ENCODE measurements around the gene ANKUB1. TPM values are rescaled to one million over a fixed set of nuclear protein-coding genes. Genes with fewer than 3 reads are reported as not detected.

ANKUB1 gene
- polyA plus RNA-seq, 1 donor from 2014 or later, result not detected

GRCh38 chr3:149752051-149752787, 40.1 kb downstream of the ANKUB1 start, which contains the start of gene COMMD2:
Gene COMMD2, minus strand, starts transcription at chr3:149752489. Its CDS starts 45 bp downstream, at chr3:149752444.
- peak within 1 kb of the TSS; percentile 84 for H3K4me3 ChIP-seq (ENCODE audit: low read length)
- peak within 1 kb of the TSS; percentile 86 for H3K4me2 ChIP-seq (ENCODE audit: low read length)
- H3K9ac ChIP-seq (ENCODE audit: low read length), result peak within 1 kb of the TSS; percentile 78
- TF ChIP-seq TAF1 (IDR thresholded peaks at IDR 0.05; ENCODE audit: low read depth) (no peak), POLR2AphosphoS5 (IDR thresholded peaks at IDR 0.05) (peak; percentile 81), EZH2 (IDR thresholded peaks at IDR 0.05; ENCODE audit: borderline replicate concordance, insufficient read depth, low read length, poor library complexity, severe bottlenecking) (no peak), MXI1 (conservative IDR thresholded peaks at IDR 0.05; ENCODE audit: poor library complexity, severe bottlenecking) (peak; percentile 76), EP300 (conservative IDR thresholded peaks at IDR 0.05; ENCODE audit: poor library complexity, severe bottlenecking) (peak; percentile 18), REST (IDR thresholded peaks at IDR 0.05; ENCODE audit: borderline replicate concordance) (no peak), RAD21 (conservative IDR thresholded peaks at IDR 0.05) (peak; percentile 57), CTCF (IDR thresholded peaks at IDR 0.05; ENCODE audit: poor library complexity, severe bottlenecking) (peak; percentile 82), SMC3 (conservative IDR thresholded peaks at IDR 0.05; ENCODE audit: poor library complexity) (peak; percentile 72)
- H3K9me2 ChIP-seq (ENCODE audit: insufficient read depth, low read length), result no peaks in the 10 kb centered on the region
- H4K20me1 ChIP-seq (ENCODE audit: insufficient read depth), result no peaks in the 10 kb centered on the region
- no peaks in the 10 kb centered on the region for H3F3A ChIP-seq (ENCODE audit: insufficient read depth, low read length, poor library complexity, severe bottlenecking)
- H3K27ac ChIP-seq (ENCODE audit: low read length), result peak within 1 kb of the TSS; percentile 54
- peaks cover 12% of the 10 kb centered on the region for H3K79me2 ChIP-seq (replicated peaks; ENCODE audit: insufficient read depth, low read length)
- H3K9me3 ChIP-seq (ENCODE audit: low read length), result no peaks in the 10 kb centered on the region
- H3K36me3 ChIP-seq (ENCODE audit: insufficient read depth, low read length), result peaks cover 8% of the 10 kb centered on the region
- H2AFZ ChIP-seq (ENCODE audit: low read depth, low read length), result peak within 1 kb of the TSS; percentile 83
- no peaks in the 10 kb centered on the region for H3K27me3 ChIP-seq (ENCODE audit: insufficient read depth, low read depth, low read length)

- peak overlapping the region; percentile 84 for H3K4me3 ChIP-seq (ENCODE audit: low read length)
- H3K9me3 ChIP-seq (ENCODE audit: low read length), result no peaks in the 10 kb centered on the region
- H4K20me1 ChIP-seq (ENCODE audit: insufficient read depth), result no peaks in the 10 kb centered on the region
- H3F3A ChIP-seq (ENCODE audit: insufficient read depth, low read length, poor library complexity, severe bottlenecking), result no peaks in the 10 kb centered on the region
- peak overlapping the region; percentile 54 for H3K27ac ChIP-seq (ENCODE audit: low read length)
- H3K27me3 ChIP-seq (ENCODE audit: insufficient read depth, low read depth, low read length), result no peaks in the 10 kb centered on the region
- peak overlapping the region; percentile 78 for H3K9ac ChIP-seq (ENCODE audit: low read length)
- peak overlapping the region; percentile 86 for H3K4me2 ChIP-seq (ENCODE audit: low read length)
- peaks cover 8% of the 10 kb centered on the region for H3K36me3 ChIP-seq (ENCODE audit: insufficient read depth, low read length)
- no peak for TF ChIP-seq REST (IDR thresholded peaks at IDR 0.05; ENCODE audit: borderline replicate concordance)
- no peak for TF ChIP-seq MXI1 (conservative IDR thresholded peaks at IDR 0.05; ENCODE audit: poor library complexity, severe bottlenecking)
- TF ChIP-seq EP300 (conservative IDR thresholded peaks at IDR 0.05; ENCODE audit: poor library complexity, severe bottlenecking), result no peak
- no peak for TF ChIP-seq TAF1 (IDR thresholded peaks at IDR 0.05; ENCODE audit: low read depth)
- TF ChIP-seq CTCF (IDR thresholded peaks at IDR 0.05; ENCODE audit: poor library complexity, severe bottlenecking), result no peak
- peak overlapping the region; percentile 83 for H2AFZ ChIP-seq (ENCODE audit: low read depth, low read length)
- H3K9me2 ChIP-seq (ENCODE audit: insufficient read depth, low read length), result no peaks in the 10 kb centered on the region
- peaks cover 12% of the 10 kb centered on the region for H3K79me2 ChIP-seq (replicated peaks; ENCODE audit: insufficient read depth, low read length)
Observed at GRCh38 chr3:149751551-149751950, 40.8 kb downstream of the ANKUB1 start.
